Upper lobe of left lung (tissue), 4 donors: Measurements from ENCODE around the gene IL6ST.

Experiments used
- CTCF ChIP-seq, 6 experiments: fragments of 450-650 bp in 4 of 6; fragments of 200-600 bp in 2 of 6; sonication (generic) in 2 of 6; IDR thresholded peaks; one replicate each; pipeline ENCODE4 v1.5.1; 2016 to 2019; ENCODE audit warnings: antibody characterized with exemption in 6 of 6
- POLR2A ChIP-seq, 4 donors: fragments of 450-650 bp; IDR thresholded peaks; one replicate each; pipeline ENCODE4 v1.5.1; 2016 to 2017; ENCODE audit warnings: antibody characterized with exemption in 4 of 4, mild to moderate bottlenecking in 2 of 4

GRCh38 chr5:55896238-55896637, 98.5 kb downstream of the IL6ST start:
- no peak for TF ChIP-seq CTCF (IDR thresholded peaks at IDR 0.05)
- no peak for TF ChIP-seq POLR2A (IDR thresholded peaks at IDR 0.05)
